ENCODE results near the gene SRSF6.
A peak's percentile ranks its signal among the peaks of the same experiment; 100 is the strongest.
"Not testable (repeated sequence)": the region's sequence is repeated elsewhere in the genome, so short reads cannot be mapped to it uniquely, and the experiment has no call there.

SRSF6 gene

GRCh38 chr20:43457640-43458421, at the start of gene SRSF6:
TSS of gene SRSF6 (plus strand) at chr20:43457896. CDS start at chr20:43458034, 138 bp downstream.
- TF ChIP-seq, protein P1, sequence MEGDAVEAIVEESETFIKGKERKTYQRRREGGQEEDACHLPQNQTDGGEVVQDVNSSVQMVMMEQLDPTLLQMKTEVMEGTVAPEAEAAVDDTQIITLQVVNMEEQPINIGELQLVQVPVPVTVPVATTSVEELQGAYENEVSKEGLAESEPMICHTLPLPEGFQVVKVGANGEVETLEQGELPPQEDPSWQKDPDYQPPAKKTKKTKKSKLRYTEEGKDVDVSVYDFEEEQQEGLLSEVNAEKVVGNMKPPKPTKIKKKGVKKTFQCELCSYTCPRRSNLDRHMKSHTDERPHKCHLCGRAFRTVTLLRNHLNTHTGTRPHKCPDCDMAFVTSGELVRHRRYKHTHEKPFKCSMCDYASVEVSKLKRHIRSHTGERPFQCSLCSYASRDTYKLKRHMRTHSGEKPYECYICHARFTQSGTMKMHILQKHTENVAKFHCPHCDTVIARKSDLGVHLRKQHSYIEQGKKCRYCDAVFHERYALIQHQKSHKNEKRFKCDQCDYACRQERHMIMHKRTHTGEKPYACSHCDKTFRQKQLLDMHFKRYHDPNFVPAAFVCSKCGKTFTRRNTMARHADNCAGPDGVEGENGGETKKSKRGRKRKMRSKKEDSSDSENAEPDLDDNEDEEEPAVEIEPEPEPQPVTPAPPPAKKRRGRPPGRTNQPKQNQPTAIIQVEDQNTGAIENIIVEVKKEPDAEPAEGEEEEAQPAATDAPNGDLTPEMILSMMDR (conservative IDR thresholded peaks at IDR 0.05; ENCODE audit: low read depth, low read length): no peak
- DNase-seq (ENCODE audit: low read depth): peak; percentile 57
- peak within 1 kb of the TSS; percentile 94 for H3K4me3 ChIP-seq (ENCODE audit: low read length)

- no peak for DNase-seq (ENCODE audit: low read depth)
- TF ChIP-seq, protein P1 (conservative IDR thresholded peaks at IDR 0.05; ENCODE audit: low read depth, low read length): peak; percentile 61
Observed at GRCh38 chr20:43408848-43409576, 48.7 kb upstream of the SRSF6 start.

DNA sequence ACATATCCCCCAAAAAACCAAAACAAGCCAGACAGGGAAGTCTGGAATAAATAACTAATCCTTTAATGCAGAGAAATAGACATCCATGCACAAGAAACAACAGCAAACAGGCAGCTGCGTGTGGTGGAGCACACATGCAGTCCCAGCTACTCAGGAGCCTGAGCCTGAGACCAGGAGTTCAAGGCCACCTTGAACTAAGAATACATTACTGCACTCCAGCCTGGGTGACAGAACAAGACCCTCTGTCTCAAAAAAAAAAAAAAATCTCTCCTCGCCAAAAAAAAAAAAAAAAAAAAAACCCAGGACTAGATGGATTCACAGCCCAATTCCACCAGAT, 48.2 kb upstream of the SRSF6 start:
- DNase-seq (ENCODE audit: low read depth): no peak
- H3K4me3 ChIP-seq (ENCODE audit: low read length): no peak overlapping the region
- TF ChIP-seq, protein P1 (conservative IDR thresholded peaks at IDR 0.05; ENCODE audit: low read depth, low read length): no peak

More at GRCh38 chr20:43408848-43409576, 48.7 kb upstream of the SRSF6 start:
- H3K4me3 ChIP-seq (ENCODE audit: low read length): no peak overlapping the region

GRCh38 chr20:43415661-43416430, 41.9 kb upstream of the SRSF6 start:
- no peak overlapping the region for H3K4me3 ChIP-seq (ENCODE audit: low read length)
- TF ChIP-seq, protein P1 (conservative IDR thresholded peaks at IDR 0.05; ENCODE audit: low read depth, low read length): no peak
- DNase-seq (ENCODE audit: low read depth): no peak

DNA sequence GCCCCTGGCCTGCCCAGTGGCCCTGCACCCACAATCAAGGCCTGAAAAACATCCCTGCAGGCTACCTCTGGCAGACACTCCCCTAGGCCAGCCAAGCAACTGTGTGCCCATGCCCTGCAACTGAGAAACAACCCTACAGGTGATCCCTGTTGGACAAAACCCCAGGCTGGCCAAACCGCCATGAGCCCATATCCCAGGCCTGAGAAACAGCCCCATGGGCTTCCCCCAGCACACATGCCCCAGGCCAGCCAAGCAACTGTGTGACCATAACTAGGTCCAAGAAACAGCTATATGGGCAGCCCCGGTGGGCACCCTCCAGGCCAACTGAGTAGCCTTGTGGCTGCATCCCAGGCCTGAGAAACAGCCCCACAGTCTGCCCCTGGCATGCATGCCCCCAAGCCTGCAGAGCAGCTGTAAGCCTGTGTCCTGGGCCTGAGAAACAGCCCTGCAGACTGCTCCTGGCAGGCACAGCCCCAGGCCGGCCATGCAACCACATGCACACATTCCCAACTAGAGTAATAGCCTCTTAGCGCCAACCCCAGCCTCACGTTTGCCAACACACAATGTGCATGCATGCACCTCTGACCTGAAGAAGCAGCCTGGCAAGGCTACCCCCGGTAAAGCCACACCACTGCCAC, 41.0 kb upstream of the SRSF6 start:
- no peak for DNase-seq (ENCODE audit: low read depth)
- H3K4me3 ChIP-seq (ENCODE audit: low read length): no peak overlapping the region
- TF ChIP-seq, protein P1 (conservative IDR thresholded peaks at IDR 0.05; ENCODE audit: low read depth, low read length): no peak

DNA sequence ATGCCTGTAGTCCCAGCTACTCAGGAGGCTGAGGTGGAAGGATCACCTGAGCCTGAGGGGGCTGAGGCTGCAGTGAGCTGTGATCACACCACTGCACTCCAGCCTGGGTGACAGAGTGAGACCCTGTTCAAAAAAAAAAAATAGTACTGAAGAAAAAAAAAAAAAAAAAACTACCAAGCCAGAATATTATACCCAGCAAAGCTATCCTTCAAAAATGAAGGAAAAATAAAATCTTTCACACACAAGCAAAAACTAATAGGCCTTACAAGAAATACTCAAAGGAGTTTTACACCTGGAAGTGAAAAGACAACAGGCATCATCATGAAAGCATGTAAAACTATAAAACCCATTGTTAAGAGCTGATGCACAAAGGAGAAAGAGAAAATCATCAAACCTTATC, 37.5 kb upstream of the SRSF6 start:
- H3K4me3 ChIP-seq (ENCODE audit: low read length): no peak overlapping the region
- TF ChIP-seq, protein P1 (conservative IDR thresholded peaks at IDR 0.05; ENCODE audit: low read depth, low read length): no peak
- DNase-seq (ENCODE audit: low read depth): no peak

DNA sequence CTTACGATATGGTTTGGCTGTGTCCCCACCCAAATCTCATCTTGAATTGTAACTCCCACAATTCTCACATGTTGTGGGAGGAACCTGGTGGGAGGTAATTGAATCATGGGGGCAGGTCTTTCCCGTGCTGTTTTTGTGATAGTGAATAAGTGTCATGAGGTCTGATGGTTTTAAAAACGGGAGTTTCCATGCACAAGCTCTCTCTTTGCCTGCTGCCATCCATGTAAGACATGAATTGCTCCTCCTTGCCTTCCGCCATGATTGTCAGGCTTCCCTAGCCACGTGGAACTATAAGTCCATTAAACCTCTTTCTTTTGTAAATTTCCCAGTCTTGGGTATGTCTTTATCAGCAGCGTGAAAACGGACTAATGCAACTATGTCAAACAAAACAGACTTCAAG, 36.8 kb upstream of the SRSF6 start:
- not testable (repeated sequence) for DNase-seq (ENCODE audit: low read depth); H3K4me3 ChIP-seq (ENCODE audit: low read length)
